Type B pancreatic cell (in vitro differentiated cells): Measurements from ENCODE around the gene SS18L1. TPM values are rescaled to one million over a fixed set of nuclear protein-coding genes. Genes with fewer than 3 reads are reported as not detected.

Source experiments
- DNase-seq: peaks from one replicate; pipeline ENCODE4 v3.0.0; 2021; ENCODE audit warnings: mixed read lengths; ENCODE audit not compliant: unreplicated experiment; ENCODE audit errors: extremely low spot score
- H3K27ac Mint-ChIP-seq: 2 replicates; pipeline ENCODE4 v1.8.0; 2021; ENCODE audit warnings: mild to moderate bottlenecking, mixed read lengths
- H3K27me3 Mint-ChIP-seq: 2 replicates; pipeline ENCODE4 v1.8.0; 2021; ENCODE audit warnings: mixed read lengths
- H3K36me3 Mint-ChIP-seq: 2 replicates; pipeline ENCODE4 v1.8.0; 2021; ENCODE audit warnings: mixed read lengths
- H3K4me1 Mint-ChIP-seq: one replicate; pipeline ENCODE4 v1.8.0; 2021; ENCODE audit warnings: mixed read lengths; ENCODE audit not compliant: unreplicated experiment
- H3K4me3 Mint-ChIP-seq: 2 replicates; pipeline ENCODE4 v1.8.0; 2021; ENCODE audit warnings: mild to moderate bottlenecking, mixed read lengths
- H3K9me3 Mint-ChIP-seq: 2 replicates; pipeline ENCODE4 v1.8.0; 2021; ENCODE audit warnings: mixed read lengths
- CTCF ChIP-seq: fragments of 200-600 bp; sonication (generic); conservative IDR thresholded peaks from 2 replicates; pipeline ENCODE4 v1.5.0; 2021; ENCODE audit warnings: antibody characterized with exemption, mild to moderate bottlenecking
- total RNA-seq: library from RNA; stranded (reverse); gene quantifications from 2 replicates; pipeline ENCODE4 v1.2.1, GENCODE V29; 2021; ENCODE audit warnings: low replicate concordance

SS18L1 gene
- total RNA-seq, 1 donor from 2014 or later: 25.5 TPM

GRCh38 chr20:62211769-62212288 is 68.3 kb downstream of the SS18L1 start:
- Mint-ChIP-seq H3K4me3 (no peak overlapping the region), H3K4me1 (peaks cover 4% of the 10 kb centered on the region), H3K9me3 (no peaks in the 10 kb centered on the region), H3K36me3 (no peaks in the 10 kb centered on the region), H3K27ac (no peak overlapping the region), H3K27me3 (peaks cover 29% of the 10 kb centered on the region)
- DNase-seq: no peak
- TF ChIP-seq CTCF: no peak

DNA sequence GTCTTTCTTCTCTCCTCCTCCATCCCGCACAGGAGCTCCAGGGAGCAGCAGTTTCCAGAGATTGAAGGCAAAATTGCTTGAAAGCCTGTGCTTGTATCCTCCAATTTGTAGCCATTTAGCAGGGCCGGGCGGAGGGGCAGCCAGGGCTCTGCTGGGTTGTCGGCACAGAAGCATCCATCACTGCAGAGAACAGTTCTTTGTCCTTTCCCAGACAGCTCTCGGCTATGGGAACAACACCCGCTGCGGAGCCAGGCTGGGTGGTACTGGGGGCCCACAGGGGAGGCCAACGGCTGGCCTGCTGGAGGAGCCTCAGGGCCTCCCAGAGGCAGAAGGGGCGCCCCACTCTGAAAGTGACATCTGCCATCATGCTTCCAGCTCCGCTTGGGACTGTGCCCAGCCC is 68.7 kb downstream of the SS18L1 start:
- H3K27ac Mint-ChIP-seq: no peak overlapping the region
- H3K4me3 Mint-ChIP-seq: no peak overlapping the region
- H3K4me1 Mint-ChIP-seq: peaks cover 4% of the 10 kb centered on the region

GRCh38 chr20:62214067-62214466 is 70.5 kb downstream of the SS18L1 start:
- Mint-ChIP-seq H3K9me3 (no peaks in the 10 kb centered on the region), H3K4me1 (peaks cover 4% of the 10 kb centered on the region), H3K36me3 (no peaks in the 10 kb centered on the region), H3K27ac (no peak overlapping the region), H3K27me3 (peaks cover 45% of the 10 kb centered on the region), H3K4me3 (no peak overlapping the region)
- no peak for TF ChIP-seq CTCF
- DNase-seq: no peak

More for the DNA sequence above, 68.7 kb downstream of the SS18L1 start:
- Mint-ChIP-seq H3K36me3 (no peaks in the 10 kb centered on the region), H3K9me3 (no peaks in the 10 kb centered on the region), H3K27me3 (peaks cover 33% of the 10 kb centered on the region)
- DNase-seq: no peak
- no peak for TF ChIP-seq CTCF

GRCh38 chr20:62215020-62215990 is 71.7 kb downstream of the SS18L1 start:
- Mint-ChIP-seq H3K9me3 (no peaks in the 10 kb centered on the region), H3K4me3 (no peak overlapping the region), H3K4me1 (peaks cover 4% of the 10 kb centered on the region), H3K36me3 (no peaks in the 10 kb centered on the region), H3K27me3 (peaks cover 47% of the 10 kb centered on the region), H3K27ac (no peak overlapping the region)
- DNase-seq: no peak
- no peak for TF ChIP-seq CTCF

DNA sequence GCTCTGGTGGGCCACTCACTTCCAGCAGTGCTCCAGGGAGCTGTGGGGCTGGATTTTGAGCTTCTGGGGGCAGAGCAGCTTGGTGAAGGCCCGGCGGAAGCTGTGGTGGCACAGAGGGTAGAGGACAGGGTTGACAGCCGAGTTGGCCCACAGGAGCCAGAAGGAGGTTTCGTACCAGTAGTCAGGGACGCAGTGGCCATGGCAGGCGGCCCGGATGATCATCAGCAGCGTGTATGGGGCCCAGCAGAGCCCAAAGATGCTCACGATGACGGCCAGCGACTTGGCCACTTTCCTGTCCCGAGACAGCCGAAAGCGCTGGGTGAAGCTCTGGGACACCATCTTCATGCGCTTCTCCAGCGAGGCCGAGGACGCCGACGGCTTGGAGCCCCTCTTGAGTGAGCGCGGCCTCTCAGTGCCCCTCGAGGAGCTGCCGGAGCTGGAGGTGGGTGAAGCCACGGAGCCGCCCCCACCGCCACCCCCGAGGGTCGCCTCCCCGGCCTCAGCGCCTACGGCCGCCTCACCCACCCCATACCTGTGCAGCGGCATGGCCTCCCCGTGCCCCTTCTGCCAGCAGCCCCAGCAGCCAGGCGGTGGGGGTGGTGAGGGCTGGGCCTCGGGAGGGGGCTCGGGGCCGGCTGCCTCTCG is 72.5 kb downstream of the SS18L1 start:
- Mint-ChIP-seq H3K4me1 (peaks cover 4% of the 10 kb centered on the region), H3K27ac (no peak overlapping the region), H3K36me3 (no peaks in the 10 kb centered on the region), H3K9me3 (no peaks in the 10 kb centered on the region), H3K4me3 (no peak overlapping the region), H3K27me3 (peaks cover 53% of the 10 kb centered on the region)
- TF ChIP-seq CTCF: no peak
- no peak for DNase-seq
